Testis (tissue), 2 donors: Measurements from ENCODE around the gene KIAA1671.
"Not testable (repeated sequence)": the region's sequence is repeated elsewhere in the genome, so short reads cannot be mapped to it uniquely, and the experiment has no call there.

Source experiments
- POLR2A ChIP-seq: fragments of 450-650 bp; IDR thresholded peaks from one replicate; pipeline ENCODE4 v1.6.1; 2017; ENCODE audit warnings: antibody characterized with exemption, mild to moderate bottlenecking, moderate library complexity
- TF ChIP-seq, protein P1 (sequence below), 3 experiments: fragments of 450-650 bp in 2 of 3; fragments of 200-600 bp in 1 of 3; sonication (generic) in 1 of 3; IDR thresholded peaks; one replicate each; pipeline ENCODE4 v1.5.1; 2016 to 2019; ENCODE audit warnings: antibody characterized with exemption in 3 of 3, mild to moderate bottlenecking in 2 of 3, moderate library complexity in 1 of 3

DNA sequence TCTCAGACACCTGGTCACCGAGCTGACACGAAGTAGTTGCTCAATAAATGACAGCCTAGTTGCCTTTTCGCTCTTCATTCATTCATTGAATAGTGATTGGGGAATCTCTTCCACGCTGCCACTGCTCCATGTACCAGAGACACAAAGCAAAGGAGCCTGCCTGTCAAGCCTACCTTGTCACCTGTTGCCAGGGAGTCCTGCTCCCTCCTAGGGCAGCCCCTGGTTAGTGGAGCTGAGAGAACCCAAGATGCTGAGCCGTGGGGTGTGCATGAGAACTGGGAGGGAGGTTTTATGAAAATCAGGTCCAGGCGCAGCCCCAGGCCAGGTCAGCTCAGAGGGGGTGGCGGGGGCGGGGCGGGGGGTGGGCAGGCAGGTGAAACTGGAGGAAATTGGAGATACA is 285.5 kb downstream of the KIAA1671 start:
- TF ChIP-seq, protein P1, sequence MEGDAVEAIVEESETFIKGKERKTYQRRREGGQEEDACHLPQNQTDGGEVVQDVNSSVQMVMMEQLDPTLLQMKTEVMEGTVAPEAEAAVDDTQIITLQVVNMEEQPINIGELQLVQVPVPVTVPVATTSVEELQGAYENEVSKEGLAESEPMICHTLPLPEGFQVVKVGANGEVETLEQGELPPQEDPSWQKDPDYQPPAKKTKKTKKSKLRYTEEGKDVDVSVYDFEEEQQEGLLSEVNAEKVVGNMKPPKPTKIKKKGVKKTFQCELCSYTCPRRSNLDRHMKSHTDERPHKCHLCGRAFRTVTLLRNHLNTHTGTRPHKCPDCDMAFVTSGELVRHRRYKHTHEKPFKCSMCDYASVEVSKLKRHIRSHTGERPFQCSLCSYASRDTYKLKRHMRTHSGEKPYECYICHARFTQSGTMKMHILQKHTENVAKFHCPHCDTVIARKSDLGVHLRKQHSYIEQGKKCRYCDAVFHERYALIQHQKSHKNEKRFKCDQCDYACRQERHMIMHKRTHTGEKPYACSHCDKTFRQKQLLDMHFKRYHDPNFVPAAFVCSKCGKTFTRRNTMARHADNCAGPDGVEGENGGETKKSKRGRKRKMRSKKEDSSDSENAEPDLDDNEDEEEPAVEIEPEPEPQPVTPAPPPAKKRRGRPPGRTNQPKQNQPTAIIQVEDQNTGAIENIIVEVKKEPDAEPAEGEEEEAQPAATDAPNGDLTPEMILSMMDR (IDR thresholded peaks at IDR 0.05), result not testable (repeated sequence)
- not testable (repeated sequence) for TF ChIP-seq POLR2A
